GM18870 (cell line): ENCODE data around the gene NUTM2G.
"Not testable (repeated sequence)": the region's sequence is repeated elsewhere in the genome, so short reads cannot be mapped to it uniquely, and the experiment has no call there.

Experiments used
- ATAC-seq: cut with Tn5 transposase; IDR thresholded peaks from one replicate; pipeline ENCODE4 v1.9.1; 2021; ENCODE audit warnings: moderate library complexity; ENCODE audit not compliant: unreplicated experiment

The NUTM2G gene

GRCh38 chr9:96941628-96942027, 13.0 kb downstream of the NUTM2G start:
- not testable (repeated sequence) for ATAC-seq

GRCh38 chr9:96942181-96942580, 13.5 kb downstream of the NUTM2G start:
- ATAC-seq: not testable (repeated sequence)

- ATAC-seq: not testable (repeated sequence)
Measured at GRCh38 chr9:96949346-96949745, 20.7 kb downstream of the NUTM2G start.

- not testable (repeated sequence) for ATAC-seq
Measured at GRCh38 chr9:96950539-96950938, 21.9 kb downstream of the NUTM2G start.

GRCh38 chr9:96967591-96967990, 38.9 kb downstream of the NUTM2G start:
- ATAC-seq: not testable (repeated sequence)

- ATAC-seq: not testable (repeated sequence)
Measured at GRCh38 chr9:96972552-96972951, 43.9 kb downstream of the NUTM2G start.

GRCh38 chr9:96974037-96974436, 45.4 kb downstream of the NUTM2G start:
- not testable (repeated sequence) for ATAC-seq

GRCh38 chr9:96983496-96984122, 55.0 kb downstream of the NUTM2G start:
- not testable (repeated sequence) for ATAC-seq

GRCh38 chr9:96984139-96984538, 55.5 kb downstream of the NUTM2G start:
- not testable (repeated sequence) for ATAC-seq

- not testable (repeated sequence) for ATAC-seq
Measured at GRCh38 chr9:96984887-96985286, 56.2 kb downstream of the NUTM2G start.
